K562 (cell line): Measurements from ENCODE around the gene ZNF460. TPM values are rescaled to one million over a fixed set of nuclear protein-coding genes. Genes with fewer than 3 reads are reported as not detected.

ENCODE experiments used
- KLF6 ChIP-seq: fragments of 250-450 bp; sonication (Bioruptor Pico); IDR thresholded peaks from 2 replicates; pipeline ENCODE4 v1.4.0; 2020; ENCODE audit warnings: mild to moderate bottlenecking, moderate library complexity, borderline replicate concordance
- MYC ChIP-seq, 2 experiments: fragments of 250-450 bp in 1 of 2; sonication (Bioruptor Pico) in 1 of 2; IDR thresholded peaks; 2 replicates each; pipeline versions ENCODE4 v1.5.1 to v1.6.1; 2012 to 2021; ENCODE audit warnings: low read depth in 2 of 2, borderline replicate concordance in 1 of 2, improper control_type of control experiment in 1 of 2, low read length in 1 of 2, mild to moderate bottlenecking in 1 of 2, moderate library complexity in 1 of 2
- NR1H2 ChIP-seq: sonication (generic); formaldehyde crosslinking; IDR thresholded peaks from 2 replicates; pipeline ENCODE4 v1.4.0; 2020; ENCODE audit warnings: mild to moderate bottlenecking, missing genetic modification reagents
- RBM25 ChIP-seq: fragments of 200-400 bp; formaldehyde crosslinking; IDR thresholded peaks from 2 replicates; pipeline ENCODE4 v1.6.1; 2018; ENCODE audit warnings: low read length, low read depth, moderate library complexity; ENCODE audit not compliant: severe bottlenecking
- ZNF174 ChIP-seq: fragments of 250-450 bp; sonication (Bioruptor Pico); IDR thresholded peaks from 2 replicates; pipeline ENCODE4 v1.4.0; 2020; ENCODE audit warnings: mild to moderate bottlenecking
- ZNF316 ChIP-seq: fragments of 450-650 bp; IDR thresholded peaks from 2 replicates; pipeline ENCODE4 v1.6.1; 2016
- ZNF41 ChIP-seq: fragments of 250-450 bp; sonication (Bioruptor Pico); conservative IDR thresholded peaks from 2 replicates; pipeline ENCODE4 v1.4.0; 2020; ENCODE audit warnings: mild to moderate bottlenecking
- ZNF707 ChIP-seq: fragments of 250-450 bp; sonication (Bioruptor Pico); conservative IDR thresholded peaks from 2 replicates; pipeline ENCODE4 v1.8.0; 2022; ENCODE audit warnings: inconsistent platforms, mild to moderate bottlenecking, moderate library complexity
- polyA plus RNA-seq, 8 experiments: library from polyadenylated mRNA; depleted of rRNA in 4 of 8; stranded (reverse) in 5 of 8; unstranded in 3 of 8; fragments of >200 nt; fragmentation: Nextera tagmentation in 2 of 8; fragmentation: Illumina TruSeq in 1 of 8; extraction: Ambion mirVana in 2 of 8; extraction: Trizol in 1 of 8; gene quantifications; 2 replicates each; pipeline versions ENCODE4 v1.2.1 to v1.2.3, GENCODE V29; 2011 to 2014; ENCODE audit warnings: inconsistent platforms in 1 of 8, missing spikeins in 1 of 8
- total RNA-seq, 7 experiments: library from RNA; depleted of rRNA in 6 of 7; stranded (reverse); fragments of >200 nt in 6 of 7; fragmentation: Illumina TruSeq in 2 of 7; extraction: Trizol in 2 of 7; gene quantifications; 2 replicates each; pipeline versions ENCODE4 v1.2.1 to v1.2.3, GENCODE V29; 2011 to 2021; ENCODE audit warnings: low replicate concordance in 1 of 7
- TF ChIP-seq, protein P1 (sequence below): sonication (generic); formaldehyde crosslinking; IDR thresholded peaks from 2 replicates; pipeline ENCODE4 v1.8.0; 2022; ENCODE audit warnings: mild to moderate bottlenecking, missing genetic modification reagents
- TF ChIP-seq, protein P2 (sequence below): fragments of 250-450 bp; sonication (Bioruptor Pico); IDR thresholded peaks from 2 replicates; pipeline ENCODE4 v1.5.0; 2022; ENCODE audit warnings: mild to moderate bottlenecking

Gene ZNF460
- total and polyA plus RNA-seq, 9 of the 15 experiments (the other 6 are each of a cell fraction or from before 2014, with no cell fraction given): 0.45 to 36.2 (median 16.6) TPM

DNA sequence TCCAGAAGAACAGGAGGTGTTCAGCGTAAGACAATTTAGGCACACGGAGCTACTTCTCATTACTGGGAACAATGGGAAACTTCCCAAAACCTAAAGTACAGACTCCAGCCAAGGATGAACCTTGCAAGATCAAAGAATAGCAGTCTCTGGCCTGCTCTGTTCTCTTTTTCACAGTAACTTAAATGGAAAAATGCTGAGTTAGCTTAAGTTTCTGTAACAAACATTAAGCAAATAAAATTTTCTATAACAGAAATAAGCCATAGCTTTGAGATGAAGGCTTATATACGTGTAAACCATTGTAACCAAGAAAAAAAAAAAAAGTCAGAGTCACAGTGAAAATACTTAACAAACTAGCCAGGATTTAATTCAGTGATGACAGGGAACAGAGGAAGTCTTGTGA, 18.2 kb upstream of the ZNF460 start (continued):
- TF ChIP-seq, protein P1, sequence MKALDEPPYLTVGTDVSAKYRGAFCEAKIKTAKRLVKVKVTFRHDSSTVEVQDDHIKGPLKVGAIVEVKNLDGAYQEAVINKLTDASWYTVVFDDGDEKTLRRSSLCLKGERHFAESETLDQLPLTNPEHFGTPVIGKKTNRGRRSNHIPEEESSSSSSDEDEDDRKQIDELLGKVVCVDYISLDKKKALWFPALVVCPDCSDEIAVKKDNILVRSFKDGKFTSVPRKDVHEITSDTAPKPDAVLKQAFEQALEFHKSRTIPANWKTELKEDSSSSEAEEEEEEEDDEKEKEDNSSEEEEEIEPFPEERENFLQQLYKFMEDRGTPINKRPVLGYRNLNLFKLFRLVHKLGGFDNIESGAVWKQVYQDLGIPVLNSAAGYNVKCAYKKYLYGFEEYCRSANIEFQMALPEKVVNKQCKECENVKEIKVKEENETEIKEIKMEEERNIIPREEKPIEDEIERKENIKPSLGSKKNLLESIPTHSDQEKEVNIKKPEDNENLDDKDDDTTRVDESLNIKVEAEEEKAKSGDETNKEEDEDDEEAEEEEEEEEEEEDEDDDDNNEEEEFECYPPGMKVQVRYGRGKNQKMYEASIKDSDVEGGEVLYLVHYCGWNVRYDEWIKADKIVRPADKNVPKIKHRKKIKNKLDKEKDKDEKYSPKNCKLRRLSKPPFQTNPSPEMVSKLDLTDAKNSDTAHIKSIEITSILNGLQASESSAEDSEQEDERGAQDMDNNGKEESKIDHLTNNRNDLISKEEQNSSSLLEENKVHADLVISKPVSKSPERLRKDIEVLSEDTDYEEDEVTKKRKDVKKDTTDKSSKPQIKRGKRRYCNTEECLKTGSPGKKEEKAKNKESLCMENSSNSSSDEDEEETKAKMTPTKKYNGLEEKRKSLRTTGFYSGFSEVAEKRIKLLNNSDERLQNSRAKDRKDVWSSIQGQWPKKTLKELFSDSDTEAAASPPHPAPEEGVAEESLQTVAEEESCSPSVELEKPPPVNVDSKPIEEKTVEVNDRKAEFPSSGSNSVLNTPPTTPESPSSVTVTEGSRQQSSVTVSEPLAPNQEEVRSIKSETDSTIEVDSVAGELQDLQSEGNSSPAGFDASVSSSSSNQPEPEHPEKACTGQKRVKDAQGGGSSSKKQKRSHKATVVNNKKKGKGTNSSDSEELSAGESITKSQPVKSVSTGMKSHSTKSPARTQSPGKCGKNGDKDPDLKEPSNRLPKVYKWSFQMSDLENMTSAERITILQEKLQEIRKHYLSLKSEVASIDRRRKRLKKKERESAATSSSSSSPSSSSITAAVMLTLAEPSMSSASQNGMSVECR: no peak
- TF ChIP-seq MYC (IDR thresholded peaks at IDR 0.05; ENCODE audit: low read depth, low read length): no peak
- TF ChIP-seq MYC (CRISPR knock-in tag; IDR thresholded peaks at IDR 0.05; ENCODE audit: borderline replicate concordance, low read depth): no peak
- peak; percentile 87 for TF ChIP-seq ZNF316
- TF ChIP-seq NR1H2 (CRISPR knock-in tag): no peak
- no peak for TF ChIP-seq ZNF174 (CRISPR knock-in tag)
- no peak for TF ChIP-seq KLF6 (CRISPR knock-in tag)
- TF ChIP-seq, protein P2, sequence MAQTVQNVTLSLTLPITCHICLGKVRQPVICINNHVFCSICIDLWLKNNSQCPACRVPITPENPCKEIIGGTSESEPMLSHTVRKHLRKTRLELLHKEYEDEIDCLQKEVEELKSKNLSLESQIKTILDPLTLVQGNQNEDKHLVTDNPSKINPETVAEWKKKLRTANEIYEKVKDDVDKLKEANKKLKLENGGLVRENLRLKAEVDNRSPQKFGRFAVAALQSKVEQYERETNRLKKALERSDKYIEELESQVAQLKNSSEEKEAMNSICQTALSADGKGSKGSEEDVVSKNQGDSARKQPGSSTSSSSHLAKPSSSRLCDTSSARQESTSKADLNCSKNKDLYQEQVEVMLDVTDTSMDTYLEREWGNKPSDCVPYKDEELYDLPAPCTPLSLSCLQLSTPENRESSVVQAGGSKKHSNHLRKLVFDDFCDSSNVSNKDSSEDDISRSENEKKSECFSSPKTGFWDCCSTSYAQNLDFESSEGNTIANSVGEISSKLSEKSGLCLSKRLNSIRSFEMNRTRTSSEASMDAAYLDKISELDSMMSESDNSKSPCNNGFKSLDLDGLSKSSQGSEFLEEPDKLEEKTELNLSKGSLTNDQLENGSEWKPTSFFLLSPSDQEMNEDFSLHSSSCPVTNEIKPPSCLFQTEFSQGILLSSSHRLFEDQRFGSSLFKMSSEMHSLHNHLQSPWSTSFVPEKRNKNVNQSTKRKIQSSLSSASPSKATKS (CRISPR knock-in tag): no peak
- no peak for TF ChIP-seq RBM25
- TF ChIP-seq ZNF41 (CRISPR knock-in tag): no peak
- TF ChIP-seq ZNF707 (CRISPR knock-in tag): no peak
